ELF-1 (cell line): ENCODE data around the gene DBF4B.

ENCODE experiments used
- DNase-seq: peaks from one replicate; pipeline ENCODE4 v3.0.0-alpha.2; 2016; ENCODE audit warnings: low read depth, low spot score

The DBF4B gene

DNA sequence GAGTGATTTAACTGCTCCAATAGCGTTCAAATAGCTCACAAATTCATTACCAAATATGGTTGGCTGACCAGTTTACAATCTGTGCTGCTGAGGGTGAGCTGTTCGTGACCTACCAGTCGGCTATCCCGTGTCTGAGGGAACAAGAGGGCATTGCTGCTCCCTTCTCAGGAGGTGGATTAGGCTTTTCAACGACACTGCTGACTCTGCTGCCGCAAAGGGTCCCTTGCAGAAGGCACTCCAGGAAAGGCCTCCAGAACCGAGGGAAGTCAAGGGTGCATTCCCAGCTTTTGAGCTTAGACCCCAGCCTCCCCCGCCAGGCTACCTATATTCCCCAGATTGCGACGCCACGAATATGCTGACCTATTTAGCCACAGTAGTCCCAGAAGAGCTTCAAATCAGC lies 89.3 kb downstream of the DBF4B start:
- DNase-seq, result no peak

DNA sequence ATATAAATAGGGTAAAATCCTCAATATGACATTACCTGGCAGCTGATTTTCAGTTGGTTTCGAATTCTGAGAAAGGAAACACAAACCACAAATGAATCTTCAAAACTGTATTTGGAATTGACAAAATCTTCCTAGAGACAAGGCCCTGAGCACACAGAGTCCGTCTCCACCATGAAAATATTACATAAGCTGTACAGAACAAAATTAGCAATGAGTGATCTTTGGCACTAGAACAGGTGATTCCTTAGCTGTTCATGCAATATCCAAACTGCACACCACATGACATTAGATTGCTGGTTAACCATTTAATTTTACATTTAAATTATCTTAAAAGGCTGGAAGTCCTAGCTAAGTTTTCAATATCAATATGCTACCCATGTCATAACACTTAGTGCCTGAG lies 89.9 kb downstream of the DBF4B start:
- DNase-seq, result no peak
